ENCODE measurements around the gene MOB2. TPM values are rescaled to one million over a fixed set of nuclear protein-coding genes. Genes with fewer than 3 reads are reported as not detected.

MOB2 gene
- total and polyA plus RNA-seq, 11 donors: 27.4 to 61.1 (median 44.7) TPM

- peaks cover 0 to 5% (median 0%) of the 10 kb centered on the region in 9 donors for H3K27me3 ChIP-seq
- DNase-seq (no peak), ATAC-seq (no peak)
- whole genome bisulfite sequencing, 4 donors: 79 to 82% (median 81%) methylated on average over 6 to 11 of the region's 11 CpGs
- no peak for TF ChIP-seq CTCF (IDR thresholded peaks at IDR 0.05)
- no peak for TF ChIP-seq POLR2A (IDR thresholded peaks at IDR 0.05)
- no peak overlapping the region for H3K4me3 ChIP-seq
- H3K4me1 ChIP-seq: peaks cover 0 to 37% (median 11%) of the 10 kb centered on the region in 12 donors
- H3K9me3 ChIP-seq: no peaks in the 10 kb centered on the region
- H3K36me3 ChIP-seq: no peaks in the 10 kb centered on the region
- no peak overlapping the region for H3K27ac ChIP-seq
- intact Hi-C loops (cut with DNase I): no loop called here
Measured at GRCh38 chr11:1439341-1439740, 47.2 kb downstream of the MOB2 start.

- peaks cover 0 to 5% (median 0%) of the 10 kb centered on the region in 9 donors for H3K27me3 ChIP-seq
- no peaks in the 10 kb centered on the region for H3K36me3 ChIP-seq
- peaks cover 0 to 37% (median 11%) of the 10 kb centered on the region in 12 donors for H3K4me1 ChIP-seq
- H3K27ac ChIP-seq: no peak overlapping the region
- intact Hi-C loops (cut with DNase I): no loop called here
- WGBS, 4 donors: 71 to 75% (median 73%) methylated on average over 8 to 11 of the region's 11 CpGs
- DNase-seq (no peak), ATAC-seq (no peak)
- TF ChIP-seq POLR2A (IDR thresholded peaks at IDR 0.05): no peak
- no peak for TF ChIP-seq CTCF (IDR thresholded peaks at IDR 0.05)
- no peak overlapping the region for H3K4me3 ChIP-seq
- no peaks in the 10 kb centered on the region for H3K9me3 ChIP-seq
Measured at GRCh38 chr11:1438967-1439330, 47.6 kb downstream of the MOB2 start.

DNA sequence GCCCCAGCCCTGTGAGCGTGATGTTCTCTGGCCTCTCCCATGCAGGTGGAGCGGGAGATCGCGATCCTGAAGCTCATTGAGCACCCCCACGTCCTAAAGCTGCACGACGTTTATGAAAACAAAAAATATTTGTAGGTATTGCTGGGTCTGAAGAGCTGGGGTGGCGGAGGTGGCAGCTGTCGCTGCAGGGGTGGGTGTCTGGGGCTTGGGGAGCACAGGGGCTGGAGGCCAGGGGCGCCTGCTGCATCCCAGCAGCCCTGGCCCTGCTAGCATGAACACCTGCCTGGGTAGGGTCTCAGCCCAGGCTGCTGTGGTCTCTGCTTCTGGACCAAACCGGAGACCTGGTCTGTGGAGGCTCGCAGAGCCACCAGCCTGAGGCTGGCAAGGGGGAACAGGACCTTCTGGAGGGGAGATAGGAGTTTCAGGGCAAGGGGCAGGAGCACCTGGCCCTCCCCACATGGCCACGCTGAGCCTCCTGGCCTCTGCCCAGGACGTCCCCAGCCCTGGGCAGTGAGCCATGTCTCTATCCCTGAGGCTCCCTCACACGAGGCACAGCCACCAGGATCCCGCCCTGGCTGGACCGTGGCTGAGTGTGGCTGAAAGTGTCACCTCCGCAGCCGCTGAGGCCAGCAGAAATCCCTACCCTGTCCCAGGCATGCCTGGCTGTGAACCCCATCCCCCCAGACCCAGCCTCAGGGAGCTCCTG, 48.2 kb downstream of the MOB2 start:
- Histone ChIP-seq H3K9me3 (no peaks in the 10 kb centered on the region), H3K4me3 (no peak overlapping the region), H3K27me3 (peaks cover 0 to 5% (median 0%) of the 10 kb centered on the region in 9 donors), H3K27ac (no peak overlapping the region), H3K36me3 (no peaks in the 10 kb centered on the region), H3K4me1 (peaks cover 0 to 37% (median 11%) of the 10 kb centered on the region in 12 donors)
- intact Hi-C loops (cut with DNase I): no loop called here
- no peak for DNase-seq
- TF ChIP-seq CTCF (IDR thresholded peaks at IDR 0.05) (no peak), POLR2A (IDR thresholded peaks at IDR 0.05) (no peak)
- WGBS, 4 donors: 57 to 68% (median 60%) methylated on average over 16 to 19 of the region's 19 CpGs
- peak in 3 of 4 donors; percentile 4 to 42 (median 33) for ATAC-seq

DNA sequence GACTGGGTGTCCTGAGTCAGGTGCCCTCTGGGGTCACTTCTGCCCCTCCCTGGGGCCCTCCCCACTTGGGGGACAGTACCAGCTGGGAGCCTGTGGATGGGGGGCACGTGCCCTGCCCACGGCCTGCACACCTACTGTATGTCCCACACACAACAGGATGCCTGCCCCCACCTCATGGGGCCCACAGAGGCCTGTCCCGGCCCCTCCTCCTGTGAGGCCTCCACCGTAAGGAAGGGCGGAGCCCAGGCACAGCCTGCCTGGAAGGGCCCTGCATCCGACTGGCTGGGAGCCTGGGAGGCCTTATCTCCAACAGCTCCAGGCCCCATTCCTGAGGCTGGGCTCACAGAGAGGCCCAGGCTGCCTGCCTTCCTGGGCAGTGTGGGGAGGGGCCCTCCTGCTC, 49.1 kb downstream of the MOB2 start:
- Histone ChIP-seq H3K36me3 (no peaks in the 10 kb centered on the region), H3K9me3 (no peaks in the 10 kb centered on the region), H3K4me3 (no peak overlapping the region), H3K4me1 (peaks cover 0 to 37% (median 11%) of the 10 kb centered on the region in 12 donors), H3K27ac (no peak overlapping the region), H3K27me3 (peaks cover 0 to 4% (median 0%) of the 10 kb centered on the region in 9 donors)
- intact Hi-C loops (cut with DNase I): no loop called here
- DNase-seq (peak in 4 of 5 donors; percentile 73 to 84 (median 75)), ATAC-seq (peak; percentile 94 to 98 (median 96))
- TF ChIP-seq CTCF (IDR thresholded peaks at IDR 0.05) (no peak), POLR2A (IDR thresholded peaks at IDR 0.05) (no peak)
- 12 to 19% (median 18%) methylated on average over 6 of the region's 6 CpGs; no CpG with 5 or more reads in 1 of the 4 donors for WGBS, 4 donors
